Omental fat pad (tissue), 4 donors: Measurements from ENCODE around the gene NUDT1. TPM values are rescaled to one million over a fixed set of nuclear protein-coding genes. Genes with fewer than 3 reads are reported as not detected.

Source experiments
- ATAC-seq: fragments of 150-250 bp; one replicate; pipeline ENCODE4 v1.9.1; 2016; ENCODE audit warnings: mild to moderate bottlenecking, moderate library complexity; ENCODE audit not compliant: low FRiP score
- DNase-seq: peaks from one replicate; pipeline ENCODE4 v3.0.0-alpha.2; 2019; ENCODE audit warnings: low spot score
- total RNA-seq, 4 donors: library from RNA; depleted of rRNA; stranded (reverse); fragments of >200 nt; gene quantifications; one replicate each; pipeline ENCODE4 v1.1.0, GENCODE V29; 2016
- TF ChIP-seq, protein P1 (sequence below), 3 donors: fragments of 450-650 bp; IDR thresholded peaks; one replicate each; pipeline ENCODE4 v1.5.1; 2016 to 2017; ENCODE audit warnings: antibody characterized with exemption in 3 of 3, mild to moderate bottlenecking in 3 of 3, moderate library complexity in 2 of 3

Gene NUDT1
- total RNA-seq, 4 donors from 2014 or later, result 15.3 to 24.0 (median 16.8) TPM

DNA sequence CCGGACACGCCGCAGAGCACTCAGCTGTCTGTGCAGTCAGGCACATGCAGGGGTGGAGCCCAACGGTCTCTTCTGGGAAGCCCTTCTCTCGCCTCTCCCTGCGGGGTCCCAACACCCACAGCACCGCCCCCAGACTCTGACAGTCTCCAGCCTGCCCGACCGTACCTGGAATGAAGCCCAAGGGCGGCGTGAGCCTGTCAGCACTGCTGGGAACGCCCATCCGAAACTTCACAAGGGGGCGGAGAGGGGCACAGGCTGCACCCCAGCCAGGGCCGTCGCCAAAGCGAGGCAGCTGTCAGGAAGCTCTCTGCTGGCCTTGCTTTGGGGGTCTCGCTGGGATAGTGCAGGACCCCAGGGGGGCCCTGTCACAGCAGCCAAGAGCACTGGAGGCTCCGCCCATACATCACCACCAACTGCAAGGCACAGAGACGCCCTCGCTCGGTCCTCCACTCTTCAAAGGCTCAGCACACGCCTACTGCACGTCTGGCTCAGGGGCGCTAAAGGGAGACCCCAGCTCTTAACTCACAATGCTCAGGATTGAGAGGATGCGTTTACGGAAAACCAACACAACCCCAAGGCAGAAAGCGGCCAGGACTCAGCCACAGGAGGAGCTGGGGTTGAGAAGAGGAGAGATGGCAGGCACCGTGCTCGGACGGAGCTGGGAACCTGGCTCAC, 40.2 kb upstream of the NUDT1 start:
- TF ChIP-seq, protein P1, sequence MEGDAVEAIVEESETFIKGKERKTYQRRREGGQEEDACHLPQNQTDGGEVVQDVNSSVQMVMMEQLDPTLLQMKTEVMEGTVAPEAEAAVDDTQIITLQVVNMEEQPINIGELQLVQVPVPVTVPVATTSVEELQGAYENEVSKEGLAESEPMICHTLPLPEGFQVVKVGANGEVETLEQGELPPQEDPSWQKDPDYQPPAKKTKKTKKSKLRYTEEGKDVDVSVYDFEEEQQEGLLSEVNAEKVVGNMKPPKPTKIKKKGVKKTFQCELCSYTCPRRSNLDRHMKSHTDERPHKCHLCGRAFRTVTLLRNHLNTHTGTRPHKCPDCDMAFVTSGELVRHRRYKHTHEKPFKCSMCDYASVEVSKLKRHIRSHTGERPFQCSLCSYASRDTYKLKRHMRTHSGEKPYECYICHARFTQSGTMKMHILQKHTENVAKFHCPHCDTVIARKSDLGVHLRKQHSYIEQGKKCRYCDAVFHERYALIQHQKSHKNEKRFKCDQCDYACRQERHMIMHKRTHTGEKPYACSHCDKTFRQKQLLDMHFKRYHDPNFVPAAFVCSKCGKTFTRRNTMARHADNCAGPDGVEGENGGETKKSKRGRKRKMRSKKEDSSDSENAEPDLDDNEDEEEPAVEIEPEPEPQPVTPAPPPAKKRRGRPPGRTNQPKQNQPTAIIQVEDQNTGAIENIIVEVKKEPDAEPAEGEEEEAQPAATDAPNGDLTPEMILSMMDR (IDR thresholded peaks at IDR 0.05), result no peak
- DNase-seq, result no peak
- ATAC-seq, result no peak

DNA sequence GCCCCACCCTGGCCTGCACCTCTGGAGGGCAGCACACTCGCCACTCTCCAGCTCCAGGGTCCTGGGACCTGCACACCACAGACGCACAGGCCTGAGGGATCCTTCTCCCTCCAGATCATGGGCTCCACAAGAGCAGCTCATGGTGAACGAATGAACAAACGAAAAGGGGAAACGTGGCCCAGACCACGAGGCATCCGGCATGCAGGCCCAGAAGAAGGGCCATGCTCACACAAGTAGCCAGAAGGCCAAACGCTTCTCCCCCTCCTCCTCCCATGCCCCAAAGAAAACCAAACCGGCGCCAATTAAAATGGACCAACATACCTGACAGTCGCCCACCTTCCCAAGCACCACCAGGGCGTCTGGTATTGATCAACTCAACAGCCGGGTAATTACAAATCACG, 39.7 kb upstream of the NUDT1 start:
- no peak for DNase-seq
- TF ChIP-seq, protein P1 (IDR thresholded peaks at IDR 0.05), result no peak

DNA sequence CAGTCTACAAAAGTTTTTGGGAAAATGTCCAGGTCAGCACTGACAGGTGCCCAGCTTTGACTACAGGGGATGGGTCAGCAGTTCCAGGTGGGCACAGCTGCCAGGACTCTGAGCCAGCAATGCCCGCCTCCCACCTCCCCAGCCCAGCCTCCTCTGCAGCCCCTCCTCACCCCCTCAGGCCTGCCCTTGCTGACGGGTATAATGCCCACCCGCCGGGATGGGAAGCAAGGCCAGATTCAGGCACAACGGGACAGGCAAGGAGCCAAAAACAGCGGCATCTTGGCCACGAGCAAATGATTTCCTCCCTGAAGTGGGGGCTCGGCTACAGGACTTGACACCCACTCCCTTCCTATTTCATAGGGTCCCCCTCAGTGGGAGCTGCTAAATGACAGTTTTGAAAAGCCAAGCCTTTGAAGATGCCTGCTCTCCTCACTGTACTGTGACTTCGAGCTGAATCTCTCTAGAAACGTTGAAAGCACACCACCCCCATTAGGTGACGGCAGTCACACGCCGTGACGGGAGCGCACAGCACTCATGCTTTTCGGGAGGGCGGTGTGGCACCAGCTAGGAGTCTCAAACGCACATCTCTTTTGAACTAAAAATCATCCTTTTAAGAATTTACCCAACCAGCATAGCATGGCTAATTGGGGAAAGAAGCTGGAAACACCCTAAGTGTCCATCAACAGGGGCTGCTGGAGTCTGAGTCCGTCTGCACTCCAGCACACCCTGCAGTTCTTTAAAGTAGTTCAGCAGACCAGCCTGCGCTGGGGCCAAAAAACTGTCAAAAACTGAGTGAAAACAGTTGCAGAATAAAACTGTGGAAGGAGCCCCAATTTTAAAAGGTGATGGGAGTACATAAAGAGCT, 38.9 kb upstream of the NUDT1 start:
- TF ChIP-seq, protein P1 (IDR thresholded peaks at IDR 0.05), result no peak
- ATAC-seq (no peak), DNase-seq (no peak)

More for the DNA sequence above, 39.7 kb upstream of the NUDT1 start:
- no peak for ATAC-seq

DNA sequence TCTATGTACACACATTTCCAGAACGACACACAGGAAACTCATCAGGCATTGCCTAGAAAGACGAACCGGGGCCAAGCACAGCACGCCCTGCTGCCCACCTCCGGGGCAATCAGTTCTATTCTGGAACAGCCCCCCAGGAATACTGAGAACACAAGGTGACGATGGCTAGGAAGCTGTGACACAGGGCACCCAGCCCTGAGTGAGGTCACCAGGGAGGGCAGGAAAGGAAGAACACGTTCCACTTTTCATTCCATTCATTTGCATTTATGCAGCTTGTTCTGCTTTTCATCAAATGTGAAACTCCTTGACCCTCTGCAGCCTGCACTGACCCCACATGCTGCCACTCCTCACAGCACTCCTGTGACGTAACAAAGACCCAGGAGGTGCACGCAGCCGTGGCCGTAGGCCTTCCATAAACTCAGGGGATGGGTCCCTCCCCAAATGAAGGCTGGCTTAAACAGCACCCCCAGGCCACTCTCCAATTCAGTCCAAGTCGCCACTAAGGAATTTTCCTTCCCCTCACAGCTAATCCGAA, 38.2 kb upstream of the NUDT1 start:
- no peak for DNase-seq
- TF ChIP-seq, protein P1 (IDR thresholded peaks at IDR 0.05), result no peak
- peak; percentile 12 for ATAC-seq

DNA sequence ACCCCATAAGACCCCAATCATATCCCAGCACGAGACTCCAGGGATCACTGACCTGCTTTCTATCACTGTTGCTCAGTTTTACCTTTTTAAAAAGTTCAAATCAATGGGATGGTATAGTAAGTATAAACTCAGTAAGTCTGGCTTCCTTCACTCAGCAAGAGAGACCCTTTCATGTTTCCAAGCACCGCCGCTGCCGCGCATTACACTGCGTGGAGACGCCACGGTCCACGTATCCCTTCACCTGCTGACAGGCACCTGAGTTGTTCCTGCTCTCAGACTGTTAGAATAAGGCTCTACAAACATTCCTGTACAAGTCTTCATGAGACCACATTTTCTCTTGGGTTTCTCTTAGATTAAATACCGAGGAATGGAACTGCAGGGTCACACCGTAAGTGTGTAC, 37.6 kb upstream of the NUDT1 start:
- TF ChIP-seq, protein P1 (IDR thresholded peaks at IDR 0.05), result no peak
- ATAC-seq (no peak), DNase-seq (no peak)

DNA sequence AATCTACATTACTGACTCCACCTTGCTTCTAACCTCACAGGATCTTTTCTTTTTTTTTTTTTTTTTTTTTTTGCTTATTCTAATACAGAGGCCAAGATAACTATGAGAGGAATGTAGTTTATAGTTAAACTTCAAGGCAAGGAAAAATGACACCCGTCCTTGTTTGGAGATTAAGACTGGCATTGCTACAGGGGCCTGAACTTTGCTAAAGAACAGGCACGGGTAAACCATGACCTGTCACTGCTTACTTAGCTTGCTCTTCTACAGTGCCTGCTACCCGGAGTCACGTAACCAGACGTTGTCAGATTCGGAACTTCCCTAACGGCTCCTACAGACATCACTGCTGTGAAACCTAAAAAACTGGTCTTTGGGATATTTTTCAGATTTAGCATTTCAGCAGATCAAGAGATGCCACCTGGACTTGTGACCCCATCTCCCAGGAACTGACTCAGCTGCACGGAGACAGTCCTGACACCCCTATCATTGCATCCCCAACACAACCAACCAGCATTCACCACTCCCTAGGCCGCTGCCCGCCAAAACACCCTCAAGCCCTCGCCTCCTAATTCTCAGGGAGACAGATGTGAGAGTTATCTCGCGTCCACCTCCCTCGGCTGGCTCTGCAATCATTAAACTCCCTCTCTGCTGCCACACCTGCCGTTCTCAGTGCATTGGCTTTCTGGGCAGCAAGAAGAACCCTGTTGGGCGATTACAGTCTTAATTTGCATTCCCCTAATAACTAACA, 36.8 kb upstream of the NUDT1 start:
- ATAC-seq (no peak), DNase-seq (peak; percentile 14)
- TF ChIP-seq, protein P1 (IDR thresholded peaks at IDR 0.05), result no peak
